H9 (cell line): ENCODE data around the gene NRXN2. TPM values are rescaled to one million over a fixed set of nuclear protein-coding genes. Genes with fewer than 3 reads are reported as not detected.

Experiments used
- DNase-seq: peaks from one replicate; pipeline ENCODE4 v3.0.0-alpha.2; 2017
- H2AFZ ChIP-seq: one replicate; pipeline ENCODE4 v1.6.1; 2013; ENCODE audit warnings: mild to moderate bottlenecking, low read length, control low read depth, moderate library complexity
- H2AK5ac ChIP-seq: 2 replicates; pipeline ENCODE4 v1.6.1; 2013; ENCODE audit warnings: low read length, control low read depth, mixed read lengths; ENCODE audit not compliant: insufficient read length
- H2BK120ac ChIP-seq: one replicate; pipeline ENCODE4 v1.6.1; 2013; ENCODE audit warnings: low read depth, mild to moderate bottlenecking, low read length, control low read depth, inconsistent platforms; ENCODE audit not compliant: poor library complexity, severe bottlenecking
- H2BK12ac ChIP-seq: 2 replicates; pipeline ENCODE4 v1.6.1; 2013; ENCODE audit warnings: low read length, control low read depth, mixed read lengths, low read depth; ENCODE audit not compliant: insufficient read length
- H2BK15ac ChIP-seq: 2 replicates; pipeline ENCODE4 v1.6.1; 2013; ENCODE audit warnings: low read depth, low read length, control low read depth
- H2BK20ac ChIP-seq: one replicate; pipeline ENCODE4 v1.6.1; 2013; ENCODE audit warnings: low read depth, mild to moderate bottlenecking, low read length, control low read depth, inconsistent platforms; ENCODE audit not compliant: poor library complexity, severe bottlenecking
- H2BK5ac ChIP-seq: 2 replicates; pipeline ENCODE4 v1.6.1; 2013; ENCODE audit warnings: low read length, control low read depth, mixed read lengths; ENCODE audit not compliant: insufficient read length
- H3K14ac ChIP-seq: 2 replicates; pipeline ENCODE4 v1.6.1; 2013; ENCODE audit warnings: low read length, control low read depth; ENCODE audit not compliant: insufficient read depth
- H3K18ac ChIP-seq: 2 replicates; pipeline ENCODE4 v1.6.1; 2013; ENCODE audit warnings: low read depth, mild to moderate bottlenecking, mixed read lengths, low read length, control low read depth; ENCODE audit not compliant: insufficient read length
- H3K23ac ChIP-seq: 2 replicates; pipeline ENCODE4 v1.6.1; 2013; ENCODE audit warnings: low read length, control low read depth, mixed read lengths, low read depth; ENCODE audit not compliant: insufficient read length
- H3K23me2 ChIP-seq: 2 replicates; pipeline ENCODE4 v1.6.1; 2013; ENCODE audit warnings: low read depth, mild to moderate bottlenecking, mixed read lengths, low read length, control low read depth; ENCODE audit not compliant: insufficient read length, poor library complexity, severe bottlenecking
- H3K27ac ChIP-seq: 2 replicates; pipeline ENCODE4 v1.5.1; 2013; ENCODE audit warnings: low read length, control low read depth, mixed read lengths, low read depth; ENCODE audit not compliant: insufficient read length
- H3K27me3 ChIP-seq: 2 replicates; pipeline ENCODE4 v1.6.1; 2013; ENCODE audit warnings: low read length, control low read depth, inconsistent platforms; ENCODE audit not compliant: insufficient read depth
- H3K4ac ChIP-seq: 2 replicates; pipeline ENCODE4 v1.6.1; 2013; ENCODE audit warnings: low read depth, mild to moderate bottlenecking, control low read depth, inconsistent platforms, low read length, moderate library complexity
- H3K4me1 ChIP-seq: 2 replicates; pipeline ENCODE4 v1.6.1; 2013; ENCODE audit warnings: low read length, control low read depth, inconsistent platforms; ENCODE audit not compliant: insufficient read depth
- H3K4me2 ChIP-seq: 2 replicates; pipeline ENCODE4 v1.6.1; 2013; ENCODE audit warnings: low read length, control low read depth, mixed read lengths; ENCODE audit not compliant: insufficient read length, insufficient read depth
- H3K56ac ChIP-seq: 2 replicates; pipeline ENCODE4 v1.6.1; 2013; ENCODE audit warnings: low read depth, mild to moderate bottlenecking, mixed read lengths, low read length, control low read depth; ENCODE audit not compliant: insufficient read length
- H3K79me1 ChIP-seq: 2 replicates; pipeline ENCODE4 v1.6.1; 2013; ENCODE audit warnings: low read depth, mild to moderate bottlenecking, moderate library complexity, low read length, control low read depth, inconsistent platforms; ENCODE audit not compliant: insufficient read depth, poor library complexity, severe bottlenecking
- H3K79me2 ChIP-seq: 2 replicates; pipeline ENCODE4 v1.6.1; 2013; ENCODE audit warnings: low read length, control low read depth, inconsistent platforms; ENCODE audit not compliant: insufficient read depth
- H3K9ac ChIP-seq: 2 replicates; pipeline ENCODE4 v1.6.1; 2013; ENCODE audit warnings: low read length, control low read depth, mixed read lengths; ENCODE audit not compliant: insufficient read length; ENCODE audit errors: extremely low read depth
- H3K9me3 ChIP-seq: one replicate; pipeline ENCODE4 v1.6.1; 2013; ENCODE audit warnings: low read depth, low read length, inconsistent platforms; ENCODE audit not compliant: control insufficient read depth
- H3T11ph ChIP-seq: one replicate; pipeline ENCODE4 v1.6.1; 2013; ENCODE audit warnings: mild to moderate bottlenecking, low read length, control low read depth, inconsistent platforms
- H4K20me1 ChIP-seq: one replicate; pipeline ENCODE4 v1.6.1; 2013; ENCODE audit not compliant: control insufficient read depth, insufficient read length, insufficient read depth
- H4K5ac ChIP-seq: 2 replicates; pipeline ENCODE4 v1.6.1; 2013; ENCODE audit warnings: low read depth, mild to moderate bottlenecking, mixed read lengths, low read length, control low read depth; ENCODE audit not compliant: insufficient read length
- H4K8ac ChIP-seq: replicated peaks from 2 replicates; pipeline ENCODE4 v1.6.1; 2013; ENCODE audit warnings: low read length, control low read depth, mixed read lengths, low read depth; ENCODE audit not compliant: insufficient read length
- H4K91ac ChIP-seq: 2 replicates; pipeline ENCODE4 v1.6.1; 2013; ENCODE audit warnings: low read depth, mild to moderate bottlenecking, moderate library complexity, mixed read lengths, low read length, control low read depth; ENCODE audit not compliant: insufficient read length
- H3K27ac Mint-ChIP-seq, 3 experiments: 2 replicates in 2 of 3; 3 replicates in 1 of 3; pipeline ENCODE4 v1.8.0; 2020 to 2021; ENCODE audit warnings: mixed read lengths in 3 of 3, mild to moderate bottlenecking in 1 of 3, moderate library complexity in 1 of 3
- H3K27me3 Mint-ChIP-seq: 2 replicates; pipeline ENCODE4 v1.8.0; 2021; ENCODE audit warnings: low read depth, mild to moderate bottlenecking, moderate library complexity, mixed read lengths
- H3K36me3 Mint-ChIP-seq, 3 experiments: 2 replicates in 2 of 3; 3 replicates in 1 of 3; pipeline ENCODE4 v1.8.0; 2020 to 2021; ENCODE audit warnings: low read depth in 3 of 3, mixed read lengths in 3 of 3; ENCODE audit not compliant: insufficient read depth in 1 of 3
- H3K4me1 Mint-ChIP-seq, 2 experiments: 2 replicates each; pipeline ENCODE4 v1.8.0; 2020; ENCODE audit warnings: mixed read lengths in 2 of 2
- H3K4me3 Mint-ChIP-seq, 2 experiments: 2 replicates in 1 of 2; 3 replicates in 1 of 2; pipeline ENCODE4 v1.8.0; 2020 to 2021; ENCODE audit warnings: mild to moderate bottlenecking in 2 of 2, mixed read lengths in 2 of 2, moderate library complexity in 1 of 2
- H3K9me3 Mint-ChIP-seq, 2 experiments: 2 replicates in 1 of 2; 3 replicates in 1 of 2; pipeline ENCODE4 v1.8.0; 2020; ENCODE audit warnings: mild to moderate bottlenecking in 2 of 2, mixed read lengths in 2 of 2, moderate library complexity in 1 of 2
- CTCF ChIP-seq: fragments of 200-600 bp; sonication (generic); conservative IDR thresholded peaks from 3 replicates; pipeline ENCODE4 v1.8.0; 2021; ENCODE audit warnings: antibody characterized with exemption, mild to moderate bottlenecking
- WGBS: extraction: QIAGEN DNeasy Blood & Tissue Kit; methylation state at CpG from one replicate; pipeline ENCODE4 v1.1.7; 2013; ENCODE audit warnings: missing lambda C conversion rate, low lambda C conversion rate, mixed read lengths; ENCODE audit not compliant: insufficient read length; ENCODE audit errors: extremely low coverage; 5-methylcytosine and 5-hydroxymethylcytosine counted together
- total RNA-seq: library from RNA; stranded (reverse); gene quantifications from 2 replicates; pipeline ENCODE4 v1.2.1, GENCODE V29; 2021

NRXN2 gene
- total RNA-seq, 1 experiment from 2014 or later: 3.9 TPM

DNA sequence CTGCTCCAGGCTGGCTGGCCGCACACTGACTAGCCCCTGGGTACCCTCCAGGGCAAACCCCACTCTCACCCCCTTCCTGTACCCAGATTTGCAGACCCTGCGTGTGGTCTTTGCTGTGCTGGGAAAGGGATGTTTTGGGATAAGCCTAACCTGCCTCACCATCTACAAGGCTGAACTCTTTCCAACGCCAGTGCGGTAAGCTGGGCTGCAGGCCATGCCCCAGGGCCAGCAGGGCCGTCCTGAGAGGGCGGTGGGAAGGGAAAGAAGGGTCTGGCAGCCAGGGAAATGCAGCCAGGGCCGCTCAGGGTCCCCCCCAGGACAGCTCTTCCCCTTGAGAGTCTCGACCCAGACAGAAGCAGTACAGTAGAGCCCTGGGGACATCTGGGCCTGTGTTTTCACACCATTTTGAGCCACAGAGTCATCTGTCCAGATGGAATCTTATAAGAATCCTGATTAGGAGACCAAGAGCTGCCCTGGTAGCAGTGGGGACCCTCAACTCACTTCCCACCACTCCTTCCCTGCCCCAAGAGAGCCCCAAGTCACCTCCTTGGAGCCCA, 154.3 kb downstream of the NRXN2 start:
- no peak overlapping the region for H3K4me3 Mint-ChIP-seq

More for the DNA sequence above, 154.3 kb downstream of the NRXN2 start:
- Histone ChIP-seq H3K9me3 (no peaks in the 10 kb centered on the region), H3K18ac (no peak overlapping the region), H4K5ac (no peak overlapping the region), H3K4ac (no peak overlapping the region), H2AK5ac (no peak overlapping the region), H3K27ac (no peak overlapping the region), H3K79me1 (no peaks in the 10 kb centered on the region), H3K23ac (no peak overlapping the region), H2BK12ac (no peak overlapping the region), H3K27me3 (no peaks in the 10 kb centered on the region), H4K20me1 (no peaks in the 10 kb centered on the region), H3K23me2 (peaks cover 5% of the 10 kb centered on the region), H2BK5ac (no peak overlapping the region), H3K79me2 (no peaks in the 10 kb centered on the region), H4K8ac (no peak overlapping the region), H2BK120ac (no peak overlapping the region), H2AFZ (no peak overlapping the region), H3K4me2 (no peak overlapping the region), H2BK15ac (no peak overlapping the region), H2BK20ac (no peak overlapping the region), H3T11ph (no peak overlapping the region), H4K91ac (no peak overlapping the region), H3K14ac (no peak overlapping the region), H3K4me1 (no peaks in the 10 kb centered on the region; the same call in 1 of the 2 replicates), H3K56ac (no peak overlapping the region), H3K9ac (no peak overlapping the region)
- WGBS: no CpG with 5 or more reads among the region's 8 CpGs
- Mint-ChIP-seq H3K4me1 (peaks cover 30 to 39% of the 10 kb centered on the region in 2 experiments), H3K27me3 (peaks cover 10% of the 10 kb centered on the region), H3K9me3 (no peaks in the 10 kb centered on the region), H3K36me3 (no peaks in the 10 kb centered on the region; a peak in 1 of 7 replicates), H3K27ac (no peak overlapping the region)
- no peak for DNase-seq
- no peak for TF ChIP-seq CTCF
